Fibroblast of the conjunctiva (primary cell): ENCODE data around the gene PLCL1.
"Not testable (repeated sequence)": the region's sequence is repeated elsewhere in the genome, so short reads cannot be mapped to it uniquely, and the experiment has no call there.

ENCODE experiments used
- DNase-seq: peaks from one replicate; pipeline ENCODE4 v3.0.0-alpha.2; 2010; ENCODE audit warnings: low read depth

PLCL1 gene

DNA sequence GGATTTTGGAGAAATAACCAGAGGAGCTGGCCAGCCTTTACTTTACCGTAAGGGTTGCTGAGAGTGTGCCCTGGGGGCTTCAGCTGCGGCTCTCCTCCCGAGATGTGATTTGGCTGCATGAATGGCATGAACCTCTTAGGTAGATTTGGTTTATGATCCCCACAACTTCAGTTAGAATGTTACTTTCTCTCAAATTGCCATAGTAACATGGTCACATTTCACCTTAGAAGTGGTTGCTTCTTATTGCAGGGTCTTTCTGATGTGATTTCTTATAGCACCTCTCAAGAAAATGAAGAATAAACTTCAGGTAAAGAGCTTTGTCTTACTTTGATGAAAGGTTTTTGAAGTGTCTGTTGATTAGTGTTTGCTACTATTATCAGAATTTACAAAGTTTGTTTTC lies 5.6 kb downstream of the PLCL1 start:
- DNase-seq, result no peak

- no peak for DNase-seq
These were observed 6.1 kb downstream of the PLCL1 start for GRCh38 chr2:197810491-197810890.

GRCh38 chr2:197813093-197813787 lies 8.8 kb downstream of the PLCL1 start:
- DNase-seq, result peak; percentile 20

- DNase-seq, result no peak
These were observed 10.1 kb downstream of the PLCL1 start for GRCh38 chr2:197814526-197814925.

DNA sequence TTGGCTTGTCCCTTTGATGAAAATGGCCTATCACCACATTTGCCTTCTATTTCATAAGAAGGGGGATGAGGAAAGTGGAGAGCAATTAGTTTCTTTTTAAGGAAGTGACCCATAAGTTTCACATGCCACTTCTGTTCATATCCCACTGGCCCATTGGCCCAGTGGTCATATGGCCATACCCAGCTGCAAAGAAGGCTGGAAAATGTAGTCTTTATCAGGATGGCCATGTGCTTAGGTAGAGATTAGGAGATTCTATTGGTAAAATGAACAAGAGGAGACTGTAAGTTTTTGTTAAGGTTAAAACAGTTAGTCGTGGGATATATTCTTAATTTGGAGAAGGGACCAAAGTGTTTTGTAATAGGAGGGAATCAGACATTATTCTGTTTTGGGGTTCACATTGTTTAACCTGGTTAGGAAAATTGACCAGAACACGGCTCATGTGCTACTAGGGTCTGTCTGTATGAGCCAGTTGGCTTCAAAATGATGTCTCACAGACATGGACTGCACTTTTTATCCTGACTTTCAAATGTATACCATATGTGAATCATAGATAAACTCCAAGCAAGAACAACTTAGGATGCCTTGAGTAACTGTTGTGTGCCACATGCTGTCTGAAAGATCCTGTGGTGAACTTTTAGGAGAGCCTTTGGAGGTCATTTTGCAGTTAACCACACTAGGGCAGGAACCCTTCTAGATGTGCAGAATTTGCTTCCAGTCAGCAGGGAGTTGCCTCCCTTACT lies 17.3 kb downstream of the PLCL1 start:
- no peak for DNase-seq

GRCh38 chr2:197822333-197822732 lies 17.9 kb downstream of the PLCL1 start:
- no peak for DNase-seq

GRCh38 chr2:197827618-197828017 lies 23.2 kb downstream of the PLCL1 start:
- no peak for DNase-seq

- DNase-seq, result peak; percentile 21
These were observed 24.2 kb downstream of the PLCL1 start for GRCh38 chr2:197828464-197829135.

- DNase-seq, result not testable (repeated sequence)
These were observed 30.4 kb downstream of the PLCL1 start for GRCh38 chr2:197834771-197835170.

- no peak for DNase-seq
These were observed 30.9 kb downstream of the PLCL1 start for GRCh38 chr2:197835293-197835692.

DNA sequence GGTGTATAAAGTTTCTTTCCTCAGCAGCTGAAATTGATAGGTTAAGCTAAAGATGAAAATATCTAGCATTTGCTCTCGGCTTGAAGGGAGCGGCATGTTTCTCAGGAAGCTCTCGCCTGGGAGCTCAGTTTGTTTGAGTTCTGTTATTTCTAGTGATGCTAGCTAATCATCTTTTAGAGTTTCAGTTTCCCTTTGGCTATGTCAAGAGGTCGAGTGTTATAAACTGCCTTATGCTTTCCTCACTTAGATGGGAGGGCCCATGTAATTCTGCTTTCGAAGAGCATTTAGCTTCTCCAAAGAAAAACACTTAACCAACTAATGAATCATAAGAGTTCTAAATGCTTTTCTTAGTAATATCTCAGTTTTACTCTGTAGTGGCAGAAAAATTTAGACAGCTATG lies 33.6 kb downstream of the PLCL1 start:
- no peak for DNase-seq

- no peak for DNase-seq
These were observed 34.2 kb downstream of the PLCL1 start for GRCh38 chr2:197838579-197838978.

- DNase-seq, result no peak
These were observed 34.9 kb downstream of the PLCL1 start for GRCh38 chr2:197839327-197839726.

DNA sequence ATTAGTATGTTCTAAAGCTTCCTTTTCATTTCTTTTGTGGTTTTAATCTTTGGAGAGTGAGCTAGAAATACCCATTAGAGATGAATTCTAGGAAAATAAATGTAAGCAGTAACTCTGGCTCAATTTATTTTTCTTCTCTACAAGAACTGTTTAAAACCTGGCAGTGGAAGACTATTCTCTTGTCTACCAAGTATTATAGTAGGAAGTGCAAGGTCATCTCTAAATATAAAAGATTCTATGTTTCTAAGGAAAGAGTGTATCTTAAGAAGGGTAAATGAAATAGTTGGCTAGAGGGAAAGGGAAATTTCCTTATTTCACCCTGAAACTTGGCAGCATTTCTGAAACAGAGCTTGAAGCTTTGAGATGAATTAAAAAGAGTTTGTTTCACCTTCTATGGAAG lies 35.5 kb downstream of the PLCL1 start:
- DNase-seq, result no peak

GRCh38 chr2:197846128-197846527 lies 41.7 kb downstream of the PLCL1 start:
- DNase-seq, result no peak

- no peak for DNase-seq
These were observed 42.4 kb downstream of the PLCL1 start for GRCh38 chr2:197846777-197847176.

GRCh38 chr2:197847651-197848401 lies 43.4 kb downstream of the PLCL1 start:
- DNase-seq, result no peak

- no peak for DNase-seq
These were observed 44.2 kb downstream of the PLCL1 start for GRCh38 chr2:197848602-197849001.

GRCh38 chr2:197850882-197851450 lies 46.6 kb downstream of the PLCL1 start:
- DNase-seq, result no peak

DNA sequence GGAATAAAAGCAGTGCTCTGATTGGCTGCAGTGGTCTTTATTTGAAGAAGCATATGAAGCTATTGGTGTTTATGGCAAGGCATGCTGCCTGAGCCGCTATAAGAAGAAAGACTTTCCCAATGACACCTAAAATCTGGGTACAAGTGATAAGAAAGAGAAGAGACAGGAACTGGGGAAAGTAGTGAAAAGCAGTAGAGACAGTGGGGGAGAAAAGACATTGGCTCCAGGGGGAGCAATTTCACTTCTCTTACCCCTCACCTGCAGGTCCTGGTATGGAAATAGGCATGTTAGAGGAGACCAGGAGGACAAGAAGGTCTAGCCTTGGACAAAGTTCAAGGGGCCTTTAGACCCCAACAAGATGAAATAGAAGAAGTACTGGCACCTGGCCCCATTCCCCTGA lies 47.1 kb downstream of the PLCL1 start:
- DNase-seq, result no peak

GRCh38 chr2:197852108-197852507 lies 47.7 kb downstream of the PLCL1 start:
- no peak for DNase-seq

DNA sequence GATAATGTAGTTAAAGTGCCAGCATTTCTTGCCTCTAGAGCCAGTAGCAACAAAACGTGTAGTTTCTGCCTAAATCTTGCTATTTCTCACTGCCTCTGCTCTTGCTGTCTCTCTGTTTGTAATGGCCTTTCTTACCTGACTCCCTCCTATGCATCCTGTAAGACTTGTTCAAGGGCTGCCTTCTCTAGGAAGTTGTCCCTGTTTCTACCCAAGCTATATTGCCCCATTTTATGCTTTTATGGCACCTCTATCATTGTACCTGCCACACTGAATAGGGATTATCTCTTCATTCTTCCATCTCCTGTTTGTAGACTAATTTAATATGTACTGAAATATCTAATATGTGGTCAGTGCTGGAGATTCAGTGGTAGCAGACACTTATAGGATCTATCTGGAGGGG lies 49.2 kb downstream of the PLCL1 start:
- no peak for DNase-seq
